PC-3 (cell line): Measurements from ENCODE around the gene AP1B1. TPM values are rescaled to one million over a fixed set of nuclear protein-coding genes. Genes with fewer than 3 reads are reported as not detected.

Experiments used
- ATAC-seq: fragments of 200-7000 bp; cut with Tn5 transposase; 2 replicates; pipeline ENCODE4 v1.9.1; 2020; ENCODE audit warnings: mild to moderate bottlenecking, moderate library complexity
- BruUV-seq: library from RNA; stranded (reverse); fragments of 400-500 nt; replicated peaks from 2 replicates; lab custom pipeline; 2021; lab: Mats Ljungman, UMichigan
- CTCF ChIA-PET: fragments of 300-600 bp; sonication (Branson Sonifier 250); formaldehyde crosslinking; loops from one replicate; lab custom pipeline; 2022; ENCODE audit warnings: antibody characterized with exemption; lab: Charles Lee
- POLR2A ChIA-PET: fragments of 300-600 bp; sonication (Branson Sonifier 250); formaldehyde crosslinking; loops from one replicate; lab custom pipeline; 2022; ENCODE audit warnings: antibody characterized with exemption; ENCODE audit not compliant: unreplicated experiment; lab: Charles Lee
- DNase-seq: peaks from one replicate; pipeline ENCODE4 v3.0.0-alpha.2; 2015
- H2AFZ ChIP-seq: fragments of 300-600 bp; sonication (generic); 2 replicates; pipeline ENCODE4 v1.6.0; 2016; ENCODE audit warnings: antibody characterized with exemption, low read length
- H3F3A ChIP-seq: fragments of 300-600 bp; sonication (generic); one replicate; pipeline ENCODE4 v1.6.0; 2017; ENCODE audit warnings: antibody characterized with exemption, low read length, control low read depth, mild to moderate bottlenecking; ENCODE audit not compliant: unreplicated experiment
- H3K27ac ChIP-seq: fragments of 300-600 bp; sonication (generic); 2 replicates; pipeline ENCODE4 v1.5.1; 2016; ENCODE audit warnings: mild to moderate bottlenecking, low read length
- H3K27me3 ChIP-seq: fragments of 300-600 bp; sonication (generic); 2 replicates; pipeline ENCODE4 v1.6.1; 2016; ENCODE audit warnings: low read length, mixed read lengths
- H3K36me3 ChIP-seq: fragments of 300-600 bp; sonication (generic); 2 replicates; pipeline ENCODE4 v1.6.1; 2016; ENCODE audit warnings: low read depth, mixed run types, low read length, mixed read lengths
- H3K4me1 ChIP-seq: fragments of 300-600 bp; sonication (generic); 2 replicates; pipeline ENCODE4 v1.5.1; 2016; ENCODE audit warnings: low read length; ENCODE audit not compliant: insufficient read depth
- H3K4me2 ChIP-seq: fragments of 300-600 bp; sonication (generic); 2 replicates; pipeline ENCODE4 v1.6.0; 2016; ENCODE audit warnings: low read length
- H3K4me3 ChIP-seq: fragments of 300-600 bp; sonication (generic); 2 replicates; pipeline ENCODE4 v1.5.1; 2016; ENCODE audit warnings: mild to moderate bottlenecking, low read length, mixed read lengths
- H3K79me2 ChIP-seq: fragments of 300-600 bp; sonication (generic); 2 replicates; pipeline ENCODE4 v1.6.1; 2017; ENCODE audit warnings: low read length, mixed read lengths
- H3K9ac ChIP-seq: fragments of 300-600 bp; sonication (generic); 2 replicates; pipeline ENCODE4 v1.6.0; 2016; ENCODE audit warnings: mild to moderate bottlenecking, low read length
- H3K9me2 ChIP-seq: fragments of 300-600 bp; sonication (generic); replicated peaks from 2 replicates; pipeline ENCODE4 v1.6.1; 2016; ENCODE audit warnings: mixed run types, low read length, mixed read lengths
- H3K9me3 ChIP-seq: fragments of 300-600 bp; sonication (generic); 2 replicates; pipeline ENCODE4 v1.6.1; 2016; ENCODE audit warnings: low read length, mixed read lengths
- H4K20me1 ChIP-seq: fragments of 300-600 bp; sonication (generic); 2 replicates; pipeline ENCODE4 v1.6.1; 2016; ENCODE audit warnings: low read length, mixed read lengths
- CTCF ChIP-seq: fragments of 300-600 bp; sonication (generic); conservative IDR thresholded peaks from 2 replicates; pipeline ENCODE4 v1.5.1; 2017; ENCODE audit warnings: antibody characterized with exemption, low read depth, mild to moderate bottlenecking, low read length
- EZH2 ChIP-seq: fragments of 300-600 bp; sonication (generic); IDR thresholded peaks from one replicate; pipeline ENCODE4 v1.6.1; 2017; ENCODE audit warnings: antibody characterized with exemption, mild to moderate bottlenecking, low read length; ENCODE audit not compliant: unreplicated experiment
- EZH2phosphoT487 ChIP-seq: fragments of 300-600 bp; sonication (generic); IDR thresholded peaks from 2 replicates; pipeline ENCODE4 v1.6.1; 2018; ENCODE audit warnings: mild to moderate bottlenecking, antibody characterized with exemption, low read length, borderline replicate concordance
- intact Hi-C: fragments of 100-400 bp; cut with micrococcal nuclease; formaldehyde crosslinking; loops from 2 replicates; pipeline ENCODE4 v1.9.0; 2023
- total RNA-seq: library from RNA; depleted of rRNA; stranded (reverse); fragments of >200 nt; gene quantifications from 2 replicates; pipeline ENCODE4 v1.2.3, GENCODE V29; 2014

Gene AP1B1
- total RNA-seq, 1 experiment from 2014 or later = 81.2 TPM

- Histone ChIP-seq H3K9ac (no peak overlapping the region), H3K36me3 (no peaks in the 10 kb centered on the region), H3F3A (no peaks in the 10 kb centered on the region), H3K9me3 (no peaks in the 10 kb centered on the region), H2AFZ (no peak overlapping the region), H3K79me2 (no peaks in the 10 kb centered on the region), H3K27me3 (no peaks in the 10 kb centered on the region), H4K20me1 (no peaks in the 10 kb centered on the region), H3K4me1 (peaks cover 13% of the 10 kb centered on the region), H3K4me2 (no peak overlapping the region), H3K27ac (no peak overlapping the region), H3K9me2 (no peaks in the 10 kb centered on the region), H3K4me3 (no peak overlapping the region)
- ChIA-PET CTCF (no interaction called here), POLR2A (no interaction called here)
- peak; percentile 74 for DNase-seq
- intact Hi-C loops = loop anchor here (1.0 kb wide), 1 partner anchor 129 kb away; no protein-coding TSS in a partner anchor
- TF ChIP-seq CTCF = peak; percentile 83
- no peak for TF ChIP-seq EZH2
- BruUV-seq = no TSS peak
- ATAC-seq = peak; percentile 83
Measured at GRCh38 chr22:29394931-29395581, 6.7 kb upstream of the AP1B1 start.

DNA sequence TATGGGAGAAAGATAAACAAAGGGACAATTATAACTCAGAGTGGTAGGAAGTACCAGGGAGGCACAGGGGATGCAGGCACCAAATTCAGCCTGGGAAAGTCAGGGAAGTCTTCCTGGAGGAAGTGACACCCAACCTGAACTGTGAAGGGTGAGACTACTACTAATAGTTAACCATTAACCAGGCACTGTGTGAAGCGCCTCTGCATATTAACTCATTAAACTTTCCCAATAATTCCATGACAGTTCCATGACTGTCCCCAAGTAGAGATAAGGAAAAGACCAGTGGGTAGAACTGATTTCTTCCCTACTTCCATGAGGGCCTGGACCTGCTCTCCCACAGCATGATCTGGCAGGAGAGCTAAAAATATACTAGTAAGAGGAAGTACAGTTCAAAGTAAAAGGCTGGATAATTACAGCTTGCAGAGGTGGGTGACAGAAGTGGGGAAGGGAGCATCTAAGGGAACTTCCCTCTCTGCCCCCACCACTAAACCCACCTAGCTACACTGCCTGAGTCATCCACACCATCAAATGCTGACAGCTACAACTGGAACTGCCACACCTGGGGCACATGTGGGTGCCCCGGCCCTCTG is 4.7 kb upstream of the AP1B1 start:
- CTCF ChIA-PET = no interaction called here
- no peak for TF ChIP-seq EZH2phosphoT487
- no peak for TF ChIP-seq EZH2
- TF ChIP-seq CTCF = no peak
- Histone ChIP-seq H3K4me2 (no peak overlapping the region), H3K27me3 (no peaks in the 10 kb centered on the region), H3K9me2 (no peaks in the 10 kb centered on the region), H3K9ac (no peak overlapping the region), H3K79me2 (peaks cover 3% of the 10 kb centered on the region), H2AFZ (no peak overlapping the region), H3K4me3 (no peak overlapping the region), H3K9me3 (no peaks in the 10 kb centered on the region), H4K20me1 (no peaks in the 10 kb centered on the region), H3F3A (no peaks in the 10 kb centered on the region), H3K36me3 (no peaks in the 10 kb centered on the region), H3K4me1 (0 out of 2 replicates have a peak, but pooled peaks cover 4% of the 10 kb centered on the region), H3K27ac (no peak overlapping the region)
- no peak for ATAC-seq
- no peak for DNase-seq
- POLR2A ChIA-PET = no interaction called here
- no TSS peak for BruUV-seq
- intact Hi-C loops = no loop called here

GRCh38 chr22:29391546-29391945 is 3.2 kb upstream of the AP1B1 start:
- DNase-seq = no peak
- no peaks in the 10 kb centered on the region for H3K9me2 ChIP-seq
- ChIA-PET CTCF (interaction anchor here (0.5 kb wide), 1 partner anchor 697 kb away, joined by 4 read pairs; no protein-coding TSS in a partner anchor), POLR2A (no interaction called here)
- ATAC-seq = no peak
- peaks cover 9% of the 10 kb centered on the region; the same call in 1 of the 2 replicates for H3K4me1 ChIP-seq
- no peaks in the 10 kb centered on the region for H4K20me1 ChIP-seq
- no peaks in the 10 kb centered on the region for H3K9me3 ChIP-seq
- H2AFZ ChIP-seq = no peak overlapping the region
- H3K36me3 ChIP-seq = no peaks in the 10 kb centered on the region
- H3F3A ChIP-seq = no peaks in the 10 kb centered on the region
- TF ChIP-seq CTCF = no peak
- no peak for TF ChIP-seq EZH2
- no peak for TF ChIP-seq EZH2phosphoT487
- no peak overlapping the region for H3K27ac ChIP-seq
- H3K4me3 ChIP-seq = no peak overlapping the region
- BruUV-seq = no TSS peak
- H3K27me3 ChIP-seq = no peaks in the 10 kb centered on the region
- intact Hi-C loops = no loop called here
- no peak overlapping the region for H3K9ac ChIP-seq
- peaks cover 18% of the 10 kb centered on the region for H3K79me2 ChIP-seq
- H3K4me2 ChIP-seq = no peak overlapping the region
